ENCODE measurements around the gene POLD3. TPM values are rescaled to one million over a fixed set of nuclear protein-coding genes. Genes with fewer than 3 reads are reported as not detected.
"Not testable (repeated sequence)": the region's sequence is repeated elsewhere in the genome, so short reads cannot be mapped to it uniquely, and the experiment has no call there.

The POLD3 gene
- total RNA-seq, 2 experiments from 2014 or later: 45.4 to 50.4 TPM

DNA sequence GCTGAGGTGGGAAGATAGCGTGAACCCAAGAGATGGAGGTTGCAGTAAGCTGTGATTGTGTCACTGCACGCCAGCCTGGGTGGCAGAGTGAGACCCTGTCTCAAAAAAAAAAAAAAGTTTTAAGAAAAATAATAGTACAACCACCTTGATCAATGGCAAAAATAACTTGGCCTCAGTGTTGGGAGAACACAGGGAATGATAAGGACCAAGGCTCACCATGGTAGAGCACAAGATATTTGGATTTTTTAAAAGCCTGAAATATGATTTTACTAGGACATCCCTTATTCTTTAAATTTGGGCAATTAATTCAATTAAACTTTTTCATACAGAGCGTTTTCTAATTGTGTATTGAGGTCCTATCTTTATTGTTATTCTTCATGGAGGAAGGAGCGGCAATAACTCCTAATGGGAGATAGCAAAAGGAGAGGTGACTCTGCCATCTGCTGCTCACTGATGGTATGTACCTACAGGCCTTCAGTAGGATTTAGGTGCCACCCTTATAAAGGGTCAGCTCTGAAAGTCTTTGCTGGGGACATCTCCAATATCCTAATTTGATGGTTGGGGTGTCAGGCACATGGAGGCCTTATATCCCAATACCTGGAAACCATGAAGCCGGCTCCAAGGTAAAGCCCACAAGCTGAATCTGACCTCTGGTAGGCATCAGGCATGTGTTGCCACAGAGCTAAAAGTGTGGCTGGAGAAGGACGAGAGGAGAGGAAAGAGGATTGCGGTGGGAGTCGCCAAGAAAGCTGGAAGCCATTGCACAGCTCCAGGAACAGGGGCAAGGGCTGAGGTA, 21.9 kb upstream of the POLD3 start:
- ATAC-seq (no peak), DNase-seq (peak; percentile 28)
- POLR2A ChIA-PET: interaction anchor here (0.6 kb wide), 1 partner anchor 172 kb away, joined by 3 read pairs; no protein-coding TSS in a partner anchor
- H3K36me3 Mint-ChIP-seq (ENCODE audit: low read depth): no peaks in the 10 kb centered on the region
- H3K9me3 Mint-ChIP-seq (ENCODE audit: insufficient read depth): no peaks in the 10 kb centered on the region
- no peaks in the 10 kb centered on the region for H3K4me1 Mint-ChIP-seq (ENCODE audit: low read depth)
- H3K27me3 Mint-ChIP-seq (ENCODE audit: low read depth): peaks cover 2% of the 10 kb centered on the region
- no peak overlapping the region for H3K4me3 Mint-ChIP-seq
- H3K27ac Mint-ChIP-seq: no peak overlapping the region
- CTCF ChIA-PET: interaction anchor here (0.5 to 5.2 kb wide), 13 partner anchors 12 to 315 kb away, joined by 3 to 65 read pairs (median 4); partner anchors contain the start of genes LIPT2 and POLD3

DNA sequence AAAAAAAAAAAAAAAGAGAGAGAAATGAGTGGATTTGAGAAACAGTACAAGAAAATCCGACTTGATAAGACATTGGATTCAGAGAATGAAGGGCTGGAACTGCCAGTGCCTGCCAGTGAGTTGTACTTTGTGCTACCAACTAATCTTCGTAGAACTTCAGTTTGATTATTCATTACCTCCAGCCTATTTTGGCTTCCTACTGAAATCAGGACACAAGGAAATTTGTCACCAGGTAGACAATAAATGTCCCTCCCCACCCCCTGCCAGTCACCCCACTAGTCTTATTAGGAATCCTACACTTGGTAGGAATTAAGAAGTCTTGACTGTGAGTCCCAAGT, 21.4 kb upstream of the POLD3 start:
- Mint-ChIP-seq H3K4me1 (ENCODE audit: low read depth) (no peaks in the 10 kb centered on the region), H3K4me3 (no peak overlapping the region), H3K9me3 (ENCODE audit: insufficient read depth) (no peaks in the 10 kb centered on the region), H3K27ac (no peak overlapping the region), H3K36me3 (ENCODE audit: low read depth) (no peaks in the 10 kb centered on the region), H3K27me3 (ENCODE audit: low read depth) (peaks cover 2% of the 10 kb centered on the region)
- CTCF ChIA-PET: interaction anchor here (0.5 to 5.2 kb wide), 13 partner anchors 13 to 315 kb away, joined by 3 to 65 read pairs (median 4); partner anchors contain the start of genes LIPT2 and POLD3
- POLR2A ChIA-PET: no interaction called here
- DNase-seq (no peak), ATAC-seq (no peak)

DNA sequence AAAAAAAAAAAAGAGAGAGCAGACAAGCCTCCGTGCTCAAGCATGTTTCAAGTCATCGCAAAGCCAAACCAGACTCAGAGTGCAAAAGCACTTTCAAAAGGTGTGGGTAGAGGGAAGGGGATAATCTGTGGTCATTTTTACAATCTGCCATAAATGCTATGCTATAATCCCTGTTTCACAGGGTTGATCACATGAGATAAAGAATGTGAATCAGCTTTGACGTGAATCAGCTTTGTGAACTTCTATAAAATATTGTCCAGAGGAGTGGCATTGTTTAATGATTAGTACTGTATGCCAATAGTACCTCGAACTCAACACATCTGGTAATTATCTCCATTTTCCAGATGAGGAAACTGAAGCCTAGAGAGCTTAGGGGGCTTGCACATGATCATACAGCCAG, 20.0 kb upstream of the POLD3 start:
- no peak overlapping the region for H3K4me3 Mint-ChIP-seq
- peaks cover 2% of the 10 kb centered on the region for H3K27me3 Mint-ChIP-seq (ENCODE audit: low read depth)
- no peaks in the 10 kb centered on the region for H3K4me1 Mint-ChIP-seq (ENCODE audit: low read depth)
- ChIA-PET CTCF (interaction anchor here (2.2 to 5.2 kb wide), 4 partner anchors 119 to 317 kb away, joined by 9 to 65 read pairs (median 18); no protein-coding TSS in a partner anchor), POLR2A (no interaction called here)
- no peaks in the 10 kb centered on the region for H3K9me3 Mint-ChIP-seq (ENCODE audit: insufficient read depth)
- no peak overlapping the region for H3K27ac Mint-ChIP-seq
- H3K36me3 Mint-ChIP-seq (ENCODE audit: low read depth): no peaks in the 10 kb centered on the region
- ATAC-seq: no peak
- DNase-seq: no peak

DNA sequence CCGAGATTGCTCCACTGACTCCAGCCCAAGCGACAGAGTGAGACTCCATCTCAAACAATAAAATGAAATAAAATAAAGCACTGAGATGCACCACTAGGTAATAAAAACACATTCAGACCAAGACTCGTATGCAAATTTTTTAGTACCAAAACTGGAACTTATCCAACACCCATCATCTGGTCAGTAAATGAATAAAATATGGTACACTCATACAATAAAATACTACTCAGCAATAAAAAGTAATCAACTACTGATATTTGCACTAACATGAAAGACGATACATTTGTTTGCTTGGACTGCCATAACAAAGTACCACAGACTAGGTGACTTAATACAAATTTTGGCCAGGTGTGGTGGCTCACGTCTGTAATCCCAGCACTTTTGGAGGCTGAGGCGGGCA, 17.8 kb upstream of the POLD3 start:
- no peaks in the 10 kb centered on the region for H3K4me1 Mint-ChIP-seq (ENCODE audit: low read depth)
- no peak for ATAC-seq
- no peaks in the 10 kb centered on the region for H3K9me3 Mint-ChIP-seq (ENCODE audit: insufficient read depth)
- no peaks in the 10 kb centered on the region for H3K27me3 Mint-ChIP-seq (ENCODE audit: low read depth)
- H3K36me3 Mint-ChIP-seq (ENCODE audit: low read depth): no peaks in the 10 kb centered on the region
- H3K27ac Mint-ChIP-seq: no peak overlapping the region
- POLR2A ChIA-PET: no interaction called here
- DNase-seq: no peak
- CTCF ChIA-PET: no interaction called here
- no peak overlapping the region for H3K4me3 Mint-ChIP-seq

DNA sequence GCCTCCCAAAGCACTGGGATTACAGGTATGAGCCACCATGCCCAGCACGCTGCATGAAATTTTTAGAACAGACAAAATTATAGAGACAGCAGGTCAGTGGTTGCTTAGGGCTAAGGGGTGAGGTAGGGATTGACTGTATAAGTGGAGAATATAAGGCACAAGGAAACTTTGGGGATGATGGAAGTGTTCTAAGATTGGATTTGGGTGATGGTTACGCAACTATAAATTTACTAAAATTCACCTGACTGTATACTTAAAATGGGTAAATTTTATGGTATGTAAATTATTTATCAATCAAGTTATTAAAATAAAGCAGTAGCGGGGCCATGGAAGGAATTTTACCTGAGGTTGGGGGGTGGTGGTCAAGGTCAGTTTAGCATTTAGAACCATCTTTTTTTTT, 16.4 kb upstream of the POLD3 start:
- Mint-ChIP-seq H3K27ac (no peak overlapping the region), H3K9me3 (ENCODE audit: insufficient read depth) (no peaks in the 10 kb centered on the region), H3K4me1 (ENCODE audit: low read depth) (no peaks in the 10 kb centered on the region), H3K4me3 (no peak overlapping the region), H3K36me3 (ENCODE audit: low read depth) (no peaks in the 10 kb centered on the region), H3K27me3 (ENCODE audit: low read depth) (no peaks in the 10 kb centered on the region)
- CTCF ChIA-PET: no interaction called here
- POLR2A ChIA-PET: no interaction called here
- ATAC-seq (no peak), DNase-seq (no peak)

DNA sequence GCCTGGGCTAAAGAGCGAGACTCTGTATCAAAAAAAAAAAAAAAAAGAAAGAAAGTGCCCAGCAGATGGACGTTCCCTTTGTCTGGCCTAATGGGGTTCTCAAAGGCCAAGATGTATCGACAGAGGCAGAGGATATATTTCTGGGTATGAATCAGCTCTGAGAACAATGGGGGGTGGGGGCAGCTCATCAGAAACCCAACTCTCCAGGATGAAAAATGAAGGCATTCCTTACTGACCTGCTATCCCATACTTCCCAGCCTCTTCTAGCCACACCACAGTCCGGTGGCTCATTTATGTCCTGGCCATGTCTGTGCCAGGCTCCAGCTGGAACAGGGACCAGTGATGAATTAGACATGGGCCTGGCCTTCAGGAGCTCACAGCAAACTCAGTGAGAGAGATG, 15.2 kb upstream of the POLD3 start:
- no peak for ATAC-seq
- Mint-ChIP-seq H3K36me3 (ENCODE audit: low read depth) (no peaks in the 10 kb centered on the region), H3K27ac (no peak overlapping the region), H3K27me3 (ENCODE audit: low read depth) (no peaks in the 10 kb centered on the region), H3K4me1 (ENCODE audit: low read depth) (no peaks in the 10 kb centered on the region), H3K9me3 (ENCODE audit: insufficient read depth) (no peaks in the 10 kb centered on the region), H3K4me3 (no peak overlapping the region)
- ChIA-PET CTCF (no interaction called here), POLR2A (no interaction called here)
- DNase-seq: no peak

DNA sequence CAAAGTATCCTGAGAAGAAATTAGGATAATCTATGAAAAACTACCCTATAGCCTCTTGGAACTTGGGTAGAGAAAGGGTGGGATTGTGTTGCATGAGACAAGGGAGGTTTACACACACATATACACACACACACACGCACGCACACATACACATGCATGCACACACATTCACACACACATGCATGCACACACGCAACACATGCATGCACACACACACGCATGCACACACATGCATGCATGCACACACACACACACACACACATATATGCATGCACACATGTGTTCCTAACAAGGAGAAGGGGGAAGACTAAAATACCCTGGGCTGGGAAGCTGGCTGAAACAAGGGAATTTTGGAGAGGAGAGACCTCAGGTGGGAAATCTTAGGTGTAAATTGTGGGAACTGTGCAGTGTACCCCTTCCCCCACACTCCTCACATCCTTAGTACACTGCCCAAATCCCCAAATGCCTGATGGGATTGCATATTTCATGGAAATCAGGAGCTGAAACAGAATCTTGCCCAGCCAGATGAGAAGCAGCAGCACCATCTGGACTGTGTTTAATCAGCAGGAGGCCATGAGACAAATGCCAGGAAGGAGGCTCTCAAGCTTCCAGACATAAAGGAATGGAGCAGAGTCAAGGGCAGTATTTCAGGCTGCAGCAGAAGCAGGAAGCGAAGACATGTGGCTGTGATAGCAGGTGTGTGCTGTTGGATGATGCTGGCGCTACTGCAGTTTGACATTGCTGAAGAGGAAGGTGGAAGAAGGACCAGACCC, 14.6 kb upstream of the POLD3 start:
- Mint-ChIP-seq H3K4me1 (ENCODE audit: low read depth) (no peaks in the 10 kb centered on the region), H3K27ac (no peak overlapping the region), H3K4me3 (no peak overlapping the region), H3K9me3 (ENCODE audit: insufficient read depth) (no peaks in the 10 kb centered on the region), H3K27me3 (ENCODE audit: low read depth) (no peaks in the 10 kb centered on the region), H3K36me3 (ENCODE audit: low read depth) (no peaks in the 10 kb centered on the region)
- CTCF ChIA-PET: no interaction called here
- no peak for ATAC-seq
- DNase-seq: no peak
- POLR2A ChIA-PET: no interaction called here

DNA sequence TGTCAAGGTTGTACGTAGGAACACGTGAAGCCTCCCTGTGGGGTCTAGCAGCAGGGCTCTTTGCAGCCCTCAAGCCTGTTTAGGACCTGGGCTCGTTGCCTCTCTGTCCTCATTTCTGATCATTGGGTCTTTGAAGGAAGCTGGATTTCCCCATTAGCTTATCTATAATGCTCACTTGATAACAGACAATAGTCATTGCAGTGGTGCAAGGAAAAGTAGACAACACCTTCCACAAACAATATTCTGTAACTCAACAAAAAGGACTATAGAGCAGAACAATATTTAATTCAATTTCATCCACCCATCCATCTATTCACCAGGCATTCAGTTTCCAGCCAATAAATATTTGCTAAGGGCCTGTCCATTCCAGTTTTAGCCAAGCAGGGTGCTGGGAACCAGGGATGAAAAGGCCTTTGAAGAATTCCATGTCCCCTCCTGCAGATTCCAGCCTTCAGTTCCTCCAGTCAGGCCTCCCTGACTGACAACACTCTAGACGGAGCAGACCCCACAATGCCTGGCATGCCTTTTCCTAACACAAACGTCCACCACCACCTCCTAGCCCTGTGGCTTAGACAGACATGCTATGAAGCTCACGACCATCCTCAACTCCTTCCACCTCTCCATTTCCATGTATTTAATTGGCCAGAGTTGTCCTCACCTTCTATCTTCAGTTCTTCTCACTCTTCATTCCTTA, 12.7 kb upstream of the POLD3 start:
- H3K27me3 Mint-ChIP-seq (ENCODE audit: low read depth): no peaks in the 10 kb centered on the region
- ATAC-seq (no peak), DNase-seq (no peak)
- CTCF ChIA-PET: no interaction called here
- no peak overlapping the region for H3K27ac Mint-ChIP-seq
- no peaks in the 10 kb centered on the region for H3K36me3 Mint-ChIP-seq (ENCODE audit: low read depth)
- H3K4me1 Mint-ChIP-seq (ENCODE audit: low read depth): no peaks in the 10 kb centered on the region
- POLR2A ChIA-PET: no interaction called here
- H3K4me3 Mint-ChIP-seq: no peak overlapping the region
- H3K9me3 Mint-ChIP-seq (ENCODE audit: insufficient read depth): no peaks in the 10 kb centered on the region

DNA sequence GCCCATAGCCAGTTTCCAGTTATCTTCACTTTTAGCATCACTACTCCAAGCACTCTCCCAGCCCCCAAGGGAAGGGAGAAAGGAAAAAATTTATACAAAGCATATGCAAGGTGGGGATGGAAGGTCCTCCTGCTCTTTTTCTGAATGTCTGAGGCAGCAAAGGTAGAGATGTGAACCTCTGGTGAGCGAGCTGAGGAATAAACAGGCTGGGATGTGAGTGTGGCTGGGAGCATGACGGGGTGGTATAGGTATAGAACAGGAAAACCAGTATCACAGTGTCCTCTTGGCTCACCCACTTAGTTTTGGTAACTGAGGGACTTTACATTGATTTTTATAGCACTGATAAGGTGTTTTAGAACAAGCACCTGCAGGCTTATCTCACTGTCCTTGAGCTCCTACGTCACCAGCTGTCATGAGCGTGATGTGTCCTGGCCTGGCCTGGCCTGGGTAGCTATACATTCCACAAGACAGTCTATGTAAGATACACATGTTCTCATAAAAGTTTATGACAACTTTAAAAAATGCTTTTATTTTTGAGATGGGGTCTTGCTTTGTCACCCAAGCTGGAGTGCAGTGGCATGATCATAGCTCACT, 10.3 kb upstream of the POLD3 start:
- POLR2A ChIA-PET: interaction anchor here (2.4 kb wide), 1 partner anchor 11 kb away, joined by 10 read pairs; the partner anchor contains the start of gene POLD3
- Mint-ChIP-seq H3K4me3 (no peak overlapping the region), H3K27ac (no peak overlapping the region), H3K36me3 (ENCODE audit: low read depth) (no peaks in the 10 kb centered on the region), H3K27me3 (ENCODE audit: low read depth) (peaks cover 2% of the 10 kb centered on the region), H3K4me1 (ENCODE audit: low read depth) (no peaks in the 10 kb centered on the region), H3K9me3 (ENCODE audit: insufficient read depth) (no peaks in the 10 kb centered on the region)
- ATAC-seq (no peak), DNase-seq (no peak)
- CTCF ChIA-PET: no interaction called here

DNA sequence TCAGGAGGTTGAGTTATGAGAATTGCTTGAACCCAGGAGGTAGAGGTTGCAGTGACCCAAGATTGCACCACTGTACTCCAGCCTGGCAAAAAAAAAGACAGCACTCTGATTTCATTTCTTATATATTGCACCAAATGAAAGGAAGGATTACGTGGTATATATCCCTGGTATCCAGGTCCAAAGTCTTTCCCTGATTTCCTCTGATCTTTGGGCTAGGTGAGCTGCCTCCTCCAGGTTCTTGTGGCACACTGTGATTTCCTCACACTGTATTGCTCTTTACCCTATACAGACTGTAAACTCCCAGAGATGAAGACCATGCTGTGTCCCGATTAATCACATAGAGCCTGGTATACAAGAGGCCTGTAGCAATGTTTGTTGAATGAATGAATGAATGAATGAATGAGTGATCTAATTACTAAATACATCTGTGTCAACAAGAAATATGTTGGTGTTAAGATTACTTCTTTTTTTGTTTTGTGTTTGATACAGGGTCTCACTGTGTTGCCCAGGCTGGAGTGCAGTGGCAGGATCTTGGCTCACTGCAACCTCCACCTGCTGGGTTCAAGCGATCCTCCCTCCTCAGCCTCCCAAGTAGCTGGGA, 9.3 kb upstream of the POLD3 start:
- H3K9me3 Mint-ChIP-seq (ENCODE audit: insufficient read depth): no peaks in the 10 kb centered on the region
- no peak overlapping the region for H3K4me3 Mint-ChIP-seq
- H3K27me3 Mint-ChIP-seq (ENCODE audit: low read depth): peaks cover 7% of the 10 kb centered on the region
- ATAC-seq (no peak), DNase-seq (no peak)
- H3K36me3 Mint-ChIP-seq (ENCODE audit: low read depth): no peaks in the 10 kb centered on the region
- ChIA-PET CTCF (no interaction called here), POLR2A (interaction anchor here (2.4 kb wide), 1 partner anchor 10 kb away, joined by 10 read pairs; the partner anchor contains the start of gene POLD3)
- H3K27ac Mint-ChIP-seq: no peak overlapping the region
- H3K4me1 Mint-ChIP-seq (ENCODE audit: low read depth): no peaks in the 10 kb centered on the region

DNA sequence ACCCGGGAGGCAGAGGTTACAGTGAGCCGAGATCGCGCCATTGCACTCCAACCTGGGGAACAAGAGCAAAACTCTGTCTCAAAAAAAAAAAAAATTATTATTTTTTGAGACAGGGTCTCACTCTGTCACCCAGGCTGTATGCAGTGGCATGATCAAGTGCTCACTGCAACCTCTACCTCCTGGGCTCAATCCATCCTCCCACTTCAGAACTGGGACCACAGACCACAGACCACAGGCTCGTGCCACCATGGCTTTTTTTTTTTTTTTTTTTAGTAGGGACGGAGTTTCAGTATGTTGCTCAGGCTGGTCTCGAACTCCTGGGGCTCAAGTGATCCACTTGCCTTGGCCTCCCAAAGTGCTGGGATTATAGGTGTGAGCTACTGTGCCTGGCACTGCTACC, 1.9 kb upstream of the POLD3 start:
- H3K4me3 Mint-ChIP-seq; H3K9me3 Mint-ChIP-seq (ENCODE audit: insufficient read depth); CTCF ChIA-PET; POLR2A ChIA-PET; H3K27me3 Mint-ChIP-seq (ENCODE audit: low read depth); H3K27ac Mint-ChIP-seq; ATAC-seq: not testable (repeated sequence)
- peak; percentile 38 for DNase-seq
- peaks cover 24% of the 10 kb centered on the region for H3K36me3 Mint-ChIP-seq (ENCODE audit: low read depth)
- peaks cover 31% of the 10 kb centered on the region for H3K4me1 Mint-ChIP-seq (ENCODE audit: low read depth)

Data from activated CD8-positive, alpha-beta T cell treated with anti-CD3 and anti-CD28 coated beads, Interleukin-2, amount 10 ng/mL, durations not matched to agents 7 days and 5 days (primary cell).